ENCODE measurements around the gene WNT5A.
A peak's percentile ranks its signal among the peaks of the same experiment; 100 is the strongest.

Gene WNT5A

GRCh38 chr3:55446850-55447249 is 40.3 kb downstream of the WNT5A start:
- no peak for DNase-seq (ENCODE audit: low read depth)

- DNase-seq (ENCODE audit: low read depth), result no peak
Measured at GRCh38 chr3:55445551-55445950, 41.6 kb downstream of the WNT5A start.

- DNase-seq (ENCODE audit: low read depth), result no peak
Measured at GRCh38 chr3:55443346-55443745, 43.8 kb downstream of the WNT5A start.

GRCh38 chr3:55442861-55443260 is 44.2 kb downstream of the WNT5A start:
- DNase-seq (ENCODE audit: low read depth), result no peak

GRCh38 chr3:55441499-55441898 is 45.6 kb downstream of the WNT5A start:
- no peak for DNase-seq (ENCODE audit: low read depth)

- DNase-seq (ENCODE audit: low read depth), result no peak
Measured at GRCh38 chr3:55440104-55440708, 46.9 kb downstream of the WNT5A start.

- DNase-seq (ENCODE audit: low read depth), result no peak
Measured at GRCh38 chr3:55439657-55440056, 47.4 kb downstream of the WNT5A start.

- DNase-seq (ENCODE audit: low read depth), result no peak
Measured at GRCh38 chr3:55436644-55437043, 50.5 kb downstream of the WNT5A start.

GRCh38 chr3:55435491-55435890 is 51.6 kb downstream of the WNT5A start:
- DNase-seq (ENCODE audit: low read depth), result no peak

GRCh38 chr3:55434789-55435188 is 52.3 kb downstream of the WNT5A start:
- peak; percentile 2 for DNase-seq (ENCODE audit: low read depth)

GRCh38 chr3:55431041-55431440 is 56.1 kb downstream of the WNT5A start:
- DNase-seq (ENCODE audit: low read depth), result no peak

GRCh38 chr3:55427739-55428138 is 59.4 kb downstream of the WNT5A start:
- DNase-seq (ENCODE audit: low read depth), result no peak

GRCh38 chr3:55426486-55426885 is 60.6 kb downstream of the WNT5A start:
- no peak for DNase-seq (ENCODE audit: low read depth)

- no peak for DNase-seq (ENCODE audit: low read depth)
Measured at GRCh38 chr3:55423782-55424181, 63.3 kb downstream of the WNT5A start.

GRCh38 chr3:55417211-55417610 is 69.9 kb downstream of the WNT5A start:
- no peak for DNase-seq (ENCODE audit: low read depth)

- no peak for DNase-seq (ENCODE audit: low read depth)
Measured at GRCh38 chr3:55416331-55416821, 70.7 kb downstream of the WNT5A start.
